ENCODE measurements around the gene SMARCD3.

SMARCD3 gene

GRCh38 chr7:151248346-151249033 is at the start of gene SMARCD3:
SMARCD3 (minus strand) TSS chr7:151248694; CDS start chr7:151248562, 132 bp downstream.
- Histone ChIP-seq H3K4me2 (peak within 1 kb of the TSS; percentile 94), H3K27ac (no peak within 1 kb of the TSS), H3K4me1 (peaks cover 64% of the 10 kb centered on the region), H3K4me3 (peak within 1 kb of the TSS; percentile 66), H3K9ac (peak within 1 kb of the TSS; percentile 59), H3K36me3 (no peaks in the 10 kb centered on the region), H4K20me1 (peaks cover 92% of the 10 kb centered on the region), H3K27me3 (peaks cover 99% of the 10 kb centered on the region), H3K9me3 (no peaks in the 10 kb centered on the region)
- TF ChIP-seq Cebpa-rat (IDR thresholded peaks at IDR 0.05) = no peak

GRCh38 chr7:151296202-151296992 is 47.9 kb upstream of the SMARCD3 start:
- Histone ChIP-seq H3K4me2 (no peak overlapping the region), H3K36me3 (no peaks in the 10 kb centered on the region), H3K27ac (no peak overlapping the region), H3K4me3 (no peak overlapping the region), H4K20me1 (no peaks in the 10 kb centered on the region), H3K9me3 (peaks cover 14% of the 10 kb centered on the region), H3K27me3 (no peaks in the 10 kb centered on the region), H3K9ac (no peak overlapping the region), H3K4me1 (no peaks in the 10 kb centered on the region)
- TF ChIP-seq Cebpa-rat (IDR thresholded peaks at IDR 0.05) = no peak

- no peaks in the 10 kb centered on the region for H3K27me3 ChIP-seq
- no peaks in the 10 kb centered on the region for H3K4me1 ChIP-seq
- no peak overlapping the region for H3K4me2 ChIP-seq
- no peak overlapping the region for H3K27ac ChIP-seq
- H3K9me3 ChIP-seq = peaks cover 14% of the 10 kb centered on the region
- TF ChIP-seq Cebpa-rat (IDR thresholded peaks at IDR 0.05) = no peak
- no peak overlapping the region for H3K9ac ChIP-seq
- H4K20me1 ChIP-seq = no peaks in the 10 kb centered on the region
- no peaks in the 10 kb centered on the region for H3K36me3 ChIP-seq
- H3K4me3 ChIP-seq = no peak overlapping the region
Measured at GRCh38 chr7:151292850-151293249, 44.4 kb upstream of the SMARCD3 start.

- no peak overlapping the region for H3K4me2 ChIP-seq
- no peak overlapping the region for H3K9ac ChIP-seq
- peaks cover 5% of the 10 kb centered on the region for H3K9me3 ChIP-seq
- H3K4me1 ChIP-seq = no peaks in the 10 kb centered on the region
- no peak for TF ChIP-seq Cebpa-rat (IDR thresholded peaks at IDR 0.05)
- no peak overlapping the region for H3K27ac ChIP-seq
- no peak overlapping the region for H3K4me3 ChIP-seq
- no peaks in the 10 kb centered on the region for H3K27me3 ChIP-seq
- no peaks in the 10 kb centered on the region for H4K20me1 ChIP-seq
- H3K36me3 ChIP-seq = no peaks in the 10 kb centered on the region
Measured at GRCh38 chr7:151291206-151291605, 42.7 kb upstream of the SMARCD3 start.

GRCh38 chr7:151290355-151290760 is 41.9 kb upstream of the SMARCD3 start:
- no peaks in the 10 kb centered on the region for H3K36me3 ChIP-seq
- no peak overlapping the region for H3K4me3 ChIP-seq
- TF ChIP-seq Cebpa-rat (IDR thresholded peaks at IDR 0.05) = no peak
- H3K27ac ChIP-seq = no peak overlapping the region
- no peaks in the 10 kb centered on the region for H3K4me1 ChIP-seq
- H4K20me1 ChIP-seq = no peaks in the 10 kb centered on the region
- no peaks in the 10 kb centered on the region for H3K9me3 ChIP-seq
- H3K4me2 ChIP-seq = no peak overlapping the region
- H3K27me3 ChIP-seq = no peaks in the 10 kb centered on the region
- no peak overlapping the region for H3K9ac ChIP-seq

GRCh38 chr7:151289891-151290290 is 41.4 kb upstream of the SMARCD3 start:
- no peaks in the 10 kb centered on the region for H3K4me1 ChIP-seq
- no peak overlapping the region for H3K9ac ChIP-seq
- H3K4me2 ChIP-seq = no peak overlapping the region
- no peaks in the 10 kb centered on the region for H3K27me3 ChIP-seq
- no peak for TF ChIP-seq Cebpa-rat (IDR thresholded peaks at IDR 0.05)
- no peaks in the 10 kb centered on the region for H4K20me1 ChIP-seq
- no peaks in the 10 kb centered on the region for H3K9me3 ChIP-seq
- H3K27ac ChIP-seq = no peak overlapping the region
- H3K36me3 ChIP-seq = no peaks in the 10 kb centered on the region
- no peak overlapping the region for H3K4me3 ChIP-seq

- H3K9ac ChIP-seq = no peak overlapping the region
- H3K4me1 ChIP-seq = no peaks in the 10 kb centered on the region
- H3K9me3 ChIP-seq = no peaks in the 10 kb centered on the region
- no peaks in the 10 kb centered on the region for H3K36me3 ChIP-seq
- no peaks in the 10 kb centered on the region for H3K27me3 ChIP-seq
- no peak for TF ChIP-seq Cebpa-rat (IDR thresholded peaks at IDR 0.05)
- H4K20me1 ChIP-seq = no peaks in the 10 kb centered on the region
- H3K4me3 ChIP-seq = no peak overlapping the region
- no peak overlapping the region for H3K4me2 ChIP-seq
- no peak overlapping the region for H3K27ac ChIP-seq
Measured at GRCh38 chr7:151286148-151286547, 37.7 kb upstream of the SMARCD3 start.

- no peaks in the 10 kb centered on the region for H4K20me1 ChIP-seq
- no peaks in the 10 kb centered on the region for H3K4me1 ChIP-seq
- H3K9ac ChIP-seq = no peak overlapping the region
- H3K4me3 ChIP-seq = no peak overlapping the region
- no peak overlapping the region for H3K4me2 ChIP-seq
- no peaks in the 10 kb centered on the region for H3K27me3 ChIP-seq
- H3K36me3 ChIP-seq = no peaks in the 10 kb centered on the region
- TF ChIP-seq Cebpa-rat (IDR thresholded peaks at IDR 0.05) = no peak
- no peak overlapping the region for H3K27ac ChIP-seq
- no peaks in the 10 kb centered on the region for H3K9me3 ChIP-seq
Measured at GRCh38 chr7:151283302-151283701, 34.8 kb upstream of the SMARCD3 start.

- Histone ChIP-seq H3K27ac (no peak overlapping the region), H3K9ac (no peak overlapping the region)
Measured at GRCh38 chr7:151282111-151282510, 33.6 kb upstream of the SMARCD3 start.

GRCh38 chr7:151281686-151282085 is 33.2 kb upstream of the SMARCD3 start:
- Histone ChIP-seq H4K20me1 (no peaks in the 10 kb centered on the region), H3K4me2 (no peak overlapping the region), H3K27ac (no peak overlapping the region), H3K9ac (no peak overlapping the region), H3K27me3 (peaks cover 12% of the 10 kb centered on the region; the same call in 1 of the 2 replicates), H3K4me3 (no peak overlapping the region), H3K4me1 (0 out of 2 replicates have a peak, but pooled peaks cover 4% of the 10 kb centered on the region), H3K36me3 (no peaks in the 10 kb centered on the region), H3K9me3 (no peaks in the 10 kb centered on the region)
- no peak for TF ChIP-seq Cebpa-rat (IDR thresholded peaks at IDR 0.05)

More at GRCh38 chr7:151282111-151282510, 33.6 kb upstream of the SMARCD3 start:
- H3K4me3 ChIP-seq = no peak overlapping the region
- no peaks in the 10 kb centered on the region for H4K20me1 ChIP-seq
- H3K36me3 ChIP-seq = no peaks in the 10 kb centered on the region
- no peak for TF ChIP-seq Cebpa-rat (IDR thresholded peaks at IDR 0.05)
- no peaks in the 10 kb centered on the region for H3K9me3 ChIP-seq
- no peak overlapping the region for H3K4me2 ChIP-seq
- 0 out of 2 replicates have a peak, but pooled peaks cover 3% of the 10 kb centered on the region for H3K4me1 ChIP-seq
- peaks cover 8% of the 10 kb centered on the region; the same call in 1 of the 2 replicates for H3K27me3 ChIP-seq

Measured in BLaER1 (cell line).